Measurements from ENCODE around the gene SLC25A25.

Gene SLC25A25

DNA sequence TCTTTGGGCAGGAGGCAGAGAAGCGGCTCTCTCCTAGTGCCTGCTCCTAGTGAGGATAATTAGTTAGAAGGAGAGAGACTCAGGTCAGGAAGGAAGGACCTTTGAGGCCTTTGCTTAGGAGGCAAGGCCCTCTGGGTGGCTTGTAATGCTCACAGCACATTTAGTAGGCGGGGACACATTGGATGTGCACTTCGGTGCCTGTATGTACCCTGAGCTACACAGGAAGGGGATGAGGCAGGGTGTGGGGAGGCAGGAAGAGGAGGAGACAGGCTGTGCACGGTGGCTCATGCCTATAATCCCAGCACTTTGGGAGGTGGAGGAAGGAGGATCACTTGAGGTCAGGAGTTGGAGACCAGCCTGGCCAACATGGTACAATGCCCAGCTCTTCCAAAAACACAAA, 74.0 kb downstream of the SLC25A25 start:
- in situ Hi-C loops (cut with HindIII; ENCODE audit: low pct_unique_long_range_greater_than_20kb, low sequenced_read_pairs): no loop called here
- no peak for TF ChIP-seq JUND (IDR thresholded peaks at IDR 0.05; ENCODE audit: low read depth)
- DNase-seq (ENCODE audit: low read depth in 1 of 2, low spot score in 1 of 2): no peak

DNA sequence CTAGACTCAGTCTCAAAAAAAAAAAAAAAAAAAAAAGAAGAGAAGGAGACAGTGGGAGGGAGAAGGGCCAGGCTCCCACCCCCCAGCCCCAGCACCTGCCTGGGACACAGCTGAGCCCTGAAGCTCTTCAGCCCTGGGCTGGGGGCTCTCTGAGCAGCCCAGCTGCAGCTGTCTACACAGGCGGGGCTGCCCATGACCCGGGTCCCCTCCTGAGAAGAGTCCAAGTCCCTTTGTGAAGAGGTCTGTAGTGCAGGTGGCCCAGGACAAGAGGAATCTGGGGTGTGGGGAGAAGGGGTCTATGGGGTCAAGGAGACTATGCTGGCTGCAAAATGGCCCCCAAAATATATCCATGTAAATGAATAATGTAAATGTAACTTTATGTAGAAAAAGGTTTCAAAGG, 74.6 kb downstream of the SLC25A25 start:
- in situ Hi-C loops (cut with HindIII; ENCODE audit: low pct_unique_long_range_greater_than_20kb, low sequenced_read_pairs): no loop called here
- TF ChIP-seq JUND (IDR thresholded peaks at IDR 0.05; ENCODE audit: low read depth): no peak
- no peak for DNase-seq (ENCODE audit: low read depth in 1 of 2, low spot score in 1 of 2)

DNA sequence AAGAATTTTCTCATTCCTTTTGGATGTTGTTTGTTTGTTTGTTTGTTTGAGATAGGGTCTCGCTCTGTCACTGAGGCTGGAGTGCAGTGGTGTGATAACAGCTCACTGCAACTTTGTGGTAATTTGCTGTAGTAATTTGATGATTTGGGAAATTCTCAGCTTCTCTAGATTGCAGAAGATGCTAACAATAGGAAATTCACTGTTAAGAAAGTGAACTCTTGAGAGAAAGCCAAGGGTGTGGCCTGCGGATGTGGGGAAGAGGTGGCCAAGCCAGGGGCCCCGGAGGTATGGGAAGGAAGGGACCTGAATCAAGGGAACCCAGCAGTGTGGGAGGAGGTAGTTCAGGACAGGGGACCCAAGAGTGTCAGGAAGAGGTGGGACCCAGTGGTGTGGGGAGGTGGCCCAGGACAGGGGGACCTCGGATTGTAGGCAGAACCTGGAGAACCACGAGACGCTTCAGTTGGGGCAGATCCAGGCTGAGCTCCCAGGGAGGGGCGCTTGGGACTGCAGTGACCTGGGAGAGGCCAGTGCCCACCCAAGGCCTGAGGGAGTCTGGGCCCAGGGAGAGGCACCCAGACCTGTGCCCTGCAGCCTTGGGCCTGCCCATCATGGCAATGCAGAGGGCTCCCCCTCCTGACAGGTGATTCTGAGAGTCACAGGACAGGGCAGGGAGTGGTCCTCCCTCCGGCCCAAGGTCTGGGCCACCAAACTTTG, 75.7 kb downstream of the SLC25A25 start:
- no peak for DNase-seq (ENCODE audit: low read depth in 1 of 2, low spot score in 1 of 2)
- TF ChIP-seq JUND (IDR thresholded peaks at IDR 0.05; ENCODE audit: low read depth): no peak
- in situ Hi-C loops (cut with HindIII; ENCODE audit: low pct_unique_long_range_greater_than_20kb, low sequenced_read_pairs): no loop called here

DNA sequence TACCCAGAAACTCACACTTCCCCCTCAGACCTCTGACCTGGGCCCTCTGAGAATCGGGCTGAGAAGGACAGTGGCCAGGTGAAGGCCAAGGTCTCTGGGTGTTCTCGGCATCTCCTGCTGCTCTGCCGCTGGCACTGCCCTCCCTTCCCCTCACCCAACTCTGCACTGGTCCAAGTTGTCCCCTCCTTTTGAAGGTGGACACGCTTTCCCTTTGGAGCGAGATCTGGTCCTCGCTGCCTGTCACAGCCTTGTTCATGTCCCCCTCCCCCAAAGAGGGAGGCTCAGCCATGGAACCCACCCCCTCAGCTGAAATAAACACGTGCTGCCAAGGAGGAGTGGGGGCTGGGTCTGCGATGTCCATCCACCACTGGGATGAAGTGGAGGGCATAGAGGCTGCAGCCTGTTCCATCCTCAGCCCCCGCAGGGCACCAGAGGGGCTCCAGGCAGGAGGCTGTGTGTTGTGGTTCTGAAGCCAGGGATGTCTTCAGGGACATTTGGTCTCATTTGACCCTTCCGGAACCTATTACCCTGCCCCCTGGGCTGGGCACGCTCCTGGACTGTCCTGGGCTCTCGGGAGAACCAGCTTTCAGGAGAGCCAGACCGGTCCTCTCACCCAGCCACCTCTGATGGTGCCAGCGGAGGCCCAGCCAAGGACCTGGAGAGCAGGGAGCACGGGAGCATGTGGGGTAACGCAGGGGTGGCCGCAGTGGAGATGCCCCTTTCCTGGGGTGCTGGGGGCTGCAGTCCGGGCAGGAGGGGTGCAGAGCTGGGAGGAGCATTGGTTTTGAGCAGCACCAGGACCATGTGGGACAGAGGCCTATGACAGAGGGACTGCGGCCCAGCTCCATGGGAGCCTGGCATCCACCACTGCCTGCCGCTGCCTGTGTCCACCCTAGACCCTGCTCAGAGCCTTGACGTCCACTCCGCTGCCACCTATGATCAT, 76.5 kb downstream of the SLC25A25 start:
- no peak for TF ChIP-seq JUND (IDR thresholded peaks at IDR 0.05; ENCODE audit: low read depth)
- DNase-seq (ENCODE audit: low read depth in 1 of 2, low spot score in 1 of 2): no peak
- in situ Hi-C loops (cut with HindIII; ENCODE audit: low pct_unique_long_range_greater_than_20kb, low sequenced_read_pairs): no loop called here

DNA sequence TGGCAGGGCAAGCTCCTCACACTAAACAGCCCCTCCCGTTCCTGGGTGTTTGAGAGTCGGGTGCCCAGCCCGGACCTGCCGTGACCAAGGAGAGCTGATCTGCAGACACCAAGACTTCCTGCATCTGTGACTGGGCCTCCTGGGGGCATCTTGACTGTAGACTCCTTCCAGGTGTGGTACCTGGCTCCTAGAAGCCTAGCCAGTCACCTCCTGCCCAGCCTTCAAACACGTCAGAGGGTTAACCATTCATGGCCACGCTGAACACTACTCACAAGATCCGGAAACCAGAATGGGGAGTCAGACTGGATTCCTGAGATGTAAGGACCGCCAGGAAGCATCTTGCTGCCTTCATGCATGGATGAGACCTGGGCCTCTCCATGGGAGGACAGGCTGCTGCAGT, 77.5 kb downstream of the SLC25A25 start:
- no peak for TF ChIP-seq JUND (IDR thresholded peaks at IDR 0.05; ENCODE audit: low read depth)
- DNase-seq (ENCODE audit: low read depth in 1 of 2, low spot score in 1 of 2): peak; percentile 81 to 95
- in situ Hi-C loops (cut with HindIII; ENCODE audit: low pct_unique_long_range_greater_than_20kb, low sequenced_read_pairs): no loop called here

DNA sequence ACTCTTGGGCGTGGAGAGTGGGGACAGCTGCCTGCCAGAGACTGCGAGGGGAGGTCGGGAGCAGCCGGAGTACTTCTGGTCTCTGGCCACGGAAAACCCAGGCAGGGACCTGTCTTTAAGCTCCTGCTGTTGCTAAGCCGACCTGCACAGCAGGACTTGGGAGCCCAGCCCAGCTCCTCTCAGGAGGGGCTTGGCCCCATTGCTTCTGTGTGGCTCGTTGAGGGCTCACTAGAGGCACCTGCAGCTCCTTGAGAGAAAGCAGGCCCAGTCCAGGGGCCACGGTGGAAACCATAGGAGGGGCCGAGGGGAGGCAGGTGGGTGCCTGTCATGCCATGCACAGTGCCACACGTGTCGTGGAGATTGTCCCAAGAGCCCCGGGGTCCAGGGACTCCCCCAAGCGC, 77.9 kb downstream of the SLC25A25 start:
- TF ChIP-seq JUND (IDR thresholded peaks at IDR 0.05; ENCODE audit: low read depth): no peak
- in situ Hi-C loops (cut with HindIII; ENCODE audit: low pct_unique_long_range_greater_than_20kb, low sequenced_read_pairs): no loop called here
- no peak for DNase-seq (ENCODE audit: low read depth in 1 of 2, low spot score in 1 of 2)

DNA sequence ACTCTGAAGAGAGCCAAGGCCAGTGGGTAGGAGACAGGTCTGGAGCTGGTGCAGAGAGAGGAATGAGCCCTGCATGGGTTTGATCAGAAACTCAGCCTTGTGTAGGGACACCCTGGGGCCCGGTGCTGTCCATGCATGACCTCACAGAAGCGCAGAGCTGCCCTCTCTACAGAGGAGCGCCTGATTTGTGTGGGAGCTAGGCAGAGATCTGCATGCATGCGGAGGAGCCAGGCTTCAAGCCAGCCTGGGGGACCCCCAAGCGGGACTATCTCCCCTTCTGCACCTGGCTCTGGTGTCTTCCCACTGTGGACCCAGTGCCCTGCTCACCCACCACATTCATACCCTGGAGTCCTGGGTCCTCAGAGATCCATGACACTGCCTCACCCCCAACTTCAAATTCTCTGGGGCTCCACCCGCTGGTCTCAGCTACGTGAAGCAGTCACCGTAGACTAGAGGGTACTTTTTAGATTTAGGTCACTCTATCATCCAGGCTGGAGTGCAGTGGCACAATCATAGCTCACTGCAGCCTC, 78.6 kb downstream of the SLC25A25 start:
- DNase-seq (ENCODE audit: low read depth in 1 of 2, low spot score in 1 of 2): no peak
- TF ChIP-seq JUND (IDR thresholded peaks at IDR 0.05; ENCODE audit: low read depth): no peak
- in situ Hi-C loops (cut with HindIII; ENCODE audit: low pct_unique_long_range_greater_than_20kb, low sequenced_read_pairs): no loop called here

DNA sequence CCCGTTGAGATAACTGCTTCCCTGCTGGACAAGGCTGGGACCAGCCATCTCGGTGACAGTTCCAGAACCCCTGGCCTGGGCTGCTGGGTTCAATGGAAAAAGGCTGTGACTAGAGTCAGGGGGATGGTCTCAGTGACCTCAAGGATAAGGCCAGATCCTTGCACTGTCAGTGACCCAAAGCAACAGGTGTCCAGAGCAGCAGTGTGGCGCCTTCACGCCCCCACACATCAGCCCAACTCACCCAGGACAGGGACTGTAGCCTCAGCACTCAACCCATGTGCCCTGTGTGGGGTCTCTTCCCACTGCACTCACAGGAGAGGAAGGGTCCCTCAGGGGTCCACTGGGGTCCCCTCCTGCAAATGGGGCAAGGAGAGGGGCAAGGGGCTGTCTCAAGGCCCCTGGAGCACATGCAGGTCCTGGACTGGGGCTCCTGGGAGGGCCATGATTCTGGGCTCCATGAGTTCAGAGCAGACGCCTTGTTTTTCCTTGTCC, 80.5 kb downstream of the SLC25A25 start:
- in situ Hi-C loops (cut with HindIII; ENCODE audit: low pct_unique_long_range_greater_than_20kb, low sequenced_read_pairs): no loop called here
- TF ChIP-seq JUND (IDR thresholded peaks at IDR 0.05; ENCODE audit: low read depth): no peak
- no peak for DNase-seq (ENCODE audit: low read depth in 1 of 2, low spot score in 1 of 2)

DNA sequence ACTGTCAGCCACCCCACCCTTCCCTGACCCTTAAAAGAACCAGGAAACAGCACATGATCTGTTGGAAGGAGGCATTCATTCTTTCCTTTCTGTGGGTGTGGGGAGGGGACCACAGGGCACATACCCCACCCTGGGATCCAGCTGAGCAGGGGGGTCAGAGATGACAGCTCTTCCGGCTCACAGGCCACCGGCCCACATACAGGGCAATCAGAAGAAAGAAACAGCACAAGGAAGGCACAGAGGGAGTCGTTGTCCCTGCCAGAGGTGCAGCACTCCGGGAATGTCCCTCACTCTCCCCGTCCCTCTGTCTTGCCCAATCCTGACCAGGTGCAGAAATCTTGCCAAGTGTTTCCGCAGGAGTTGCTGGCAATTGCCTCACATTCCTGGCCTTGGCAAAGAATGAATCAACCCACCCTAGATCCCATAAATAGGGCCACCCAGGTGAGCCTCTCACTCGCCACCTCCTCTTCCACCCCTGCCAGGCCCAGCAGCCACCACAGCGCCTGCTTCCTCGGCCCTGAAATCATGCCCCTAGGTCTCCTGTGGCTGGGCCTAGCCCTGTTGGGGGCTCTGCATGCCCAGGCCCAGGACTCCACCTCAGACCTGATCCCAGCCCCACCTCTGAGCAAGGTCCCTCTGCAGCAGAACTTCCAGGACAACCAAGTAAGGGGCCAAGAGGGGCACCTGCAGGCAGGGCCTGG, 81.1 kb downstream of the SLC25A25 start, which contains the start of gene LCN2:
TSS of gene LCN2 (plus strand) at position 453 of the 701 bp plus-strand sequence. CDS start at position 526, 73 bp downstream.
- TF ChIP-seq JUND (IDR thresholded peaks at IDR 0.05; ENCODE audit: low read depth): no peak
- peak in 1 of 2 experiments; percentile 81 for DNase-seq (ENCODE audit: low read depth in 1 of 2, low spot score in 1 of 2)
- in situ Hi-C loops (cut with HindIII; ENCODE audit: low pct_unique_long_range_greater_than_20kb, low sequenced_read_pairs): no loop called here

DNA sequence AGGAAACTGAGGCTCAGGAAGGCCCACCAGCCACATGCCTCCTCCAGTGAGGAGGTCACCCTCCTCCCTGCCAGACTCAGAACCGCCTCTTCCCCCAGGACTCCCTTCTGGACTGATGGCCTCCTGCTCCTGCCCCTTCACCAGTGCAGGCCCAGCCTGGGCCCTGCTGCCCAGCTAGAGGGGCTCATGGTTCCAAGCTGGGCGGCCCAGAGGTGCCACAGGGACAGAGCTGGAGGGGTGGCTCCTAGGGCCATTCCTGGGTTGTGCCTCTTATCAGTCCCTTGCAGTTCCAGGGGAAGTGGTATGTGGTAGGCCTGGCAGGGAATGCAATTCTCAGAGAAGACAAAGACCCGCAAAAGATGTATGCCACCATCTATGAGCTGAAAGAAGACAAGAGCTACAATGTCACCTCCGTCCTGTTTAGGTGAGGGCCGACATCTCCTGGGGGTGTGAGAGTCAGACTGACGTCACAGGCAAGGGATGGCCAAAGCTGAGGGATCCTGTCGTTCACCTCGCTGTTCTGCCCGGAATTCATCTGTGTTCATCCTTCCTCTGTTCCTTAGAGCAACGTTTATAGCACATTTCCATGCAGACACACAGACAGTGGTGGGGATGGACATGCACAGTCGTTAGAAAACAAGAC, 82.0 kb downstream of the SLC25A25 start:
- in situ Hi-C loops (cut with HindIII; ENCODE audit: low pct_unique_long_range_greater_than_20kb, low sequenced_read_pairs): no loop called here
- no peak for DNase-seq (ENCODE audit: low read depth in 1 of 2, low spot score in 1 of 2)
- no peak for TF ChIP-seq JUND (IDR thresholded peaks at IDR 0.05; ENCODE audit: low read depth)

DNA sequence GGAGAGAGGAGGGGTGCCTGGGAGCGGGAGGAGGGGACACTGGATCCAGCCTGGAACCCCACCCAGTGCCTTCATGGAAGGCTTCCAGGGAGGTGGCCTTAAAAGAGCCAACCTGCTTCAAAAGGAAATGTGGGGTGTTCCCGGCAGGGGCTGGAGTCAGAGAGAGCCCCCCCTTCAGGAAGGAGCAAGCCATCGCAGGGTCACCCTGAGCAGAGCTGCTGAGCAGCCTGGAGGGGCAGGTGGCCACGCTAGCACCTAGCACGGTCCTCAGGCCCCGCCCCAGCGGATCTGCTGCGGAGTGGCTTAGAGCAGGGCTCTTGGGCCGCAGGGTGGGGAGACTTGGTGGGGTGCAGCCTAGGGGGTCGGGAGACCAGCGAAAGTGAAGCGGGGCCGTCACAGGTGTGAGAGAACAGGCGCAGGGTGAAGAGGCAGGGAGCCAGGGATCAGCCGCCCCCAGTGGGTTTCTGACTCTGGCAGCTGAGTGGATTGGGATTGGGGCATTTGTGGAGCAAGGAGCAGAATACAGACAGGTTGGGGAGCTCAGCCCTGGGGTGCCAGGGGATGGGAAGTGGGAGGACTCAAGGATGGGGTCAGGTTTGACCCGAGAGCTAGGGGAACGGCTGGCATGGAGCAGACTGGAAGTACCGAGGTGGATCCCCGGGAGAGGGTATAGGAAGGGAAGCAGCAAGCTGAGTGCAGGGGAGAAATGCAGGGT, 82.7 kb downstream of the SLC25A25 start:
- in situ Hi-C loops (cut with HindIII; ENCODE audit: low pct_unique_long_range_greater_than_20kb, low sequenced_read_pairs): no loop called here
- no peak for TF ChIP-seq JUND (IDR thresholded peaks at IDR 0.05; ENCODE audit: low read depth)
- DNase-seq (ENCODE audit: low read depth in 1 of 2, low spot score in 1 of 2): no peak
